DOHH2 (cell line): ENCODE data around the gene ACSM2A.
"Not testable (repeated sequence)": the region's sequence is repeated elsewhere in the genome, so short reads cannot be mapped to it uniquely, and the experiment has no call there.

Source experiments
- H3F3A ChIP-seq: fragments of 200-600 bp; sonication (generic), shearing (Covaris generic); 2 replicates; pipeline ENCODE4 v1.6.0; 2016; ENCODE audit warnings: antibody characterized with exemption, mild to moderate bottlenecking; ENCODE audit not compliant: control insufficient read depth, insufficient read depth
- H3K27ac ChIP-seq: fragments of 200-600 bp; sonication (generic); 2 replicates; pipeline ENCODE4 v1.5.1; 2014; ENCODE audit warnings: low read depth, mild to moderate bottlenecking, low read length, moderate library complexity
- H3K27me3 ChIP-seq: fragments of 200-600 bp; sonication (generic); 2 replicates; pipeline ENCODE4 v1.6.1; 2014; ENCODE audit warnings: mild to moderate bottlenecking, low read length, mixed read lengths; ENCODE audit not compliant: control insufficient read depth
- H3K36me3 ChIP-seq: fragments of 200-600 bp; sonication (generic); 2 replicates; pipeline ENCODE4 v1.6.1; 2014; ENCODE audit warnings: mild to moderate bottlenecking, low read length, moderate library complexity, mixed read lengths; ENCODE audit not compliant: control insufficient read depth
- H3K4me1 ChIP-seq: fragments of 200-600 bp; sonication (generic); 2 replicates; pipeline ENCODE4 v1.6.1; 2014; ENCODE audit warnings: mild to moderate bottlenecking, low read length, mixed read lengths; ENCODE audit not compliant: control insufficient read depth
- H3K4me2 ChIP-seq: fragments of 200-600 bp; sonication (generic); 2 replicates; pipeline ENCODE4 v1.6.0; 2014; ENCODE audit warnings: mild to moderate bottlenecking, low read length, moderate library complexity
- H3K4me3 ChIP-seq: fragments of 200-600 bp; sonication (generic); 2 replicates; pipeline ENCODE4 v1.5.1; 2014; ENCODE audit warnings: mild to moderate bottlenecking, low read length, mixed read lengths
- H3K79me2 ChIP-seq: fragments of 200-600 bp; sonication (generic); 2 replicates; pipeline ENCODE4 v1.6.1; 2014; ENCODE audit warnings: mild to moderate bottlenecking, low read length, mixed read lengths; ENCODE audit not compliant: control insufficient read depth
- H3K9me2 ChIP-seq: fragments of 200-600 bp; sonication (generic); replicated peaks from 2 replicates; pipeline ENCODE4 v1.6.1; 2014; ENCODE audit warnings: mild to moderate bottlenecking, low read length, mixed read lengths; ENCODE audit not compliant: control insufficient read depth
- H3K9me3 ChIP-seq: fragments of 200-600 bp; sonication (generic); 2 replicates; pipeline ENCODE4 v1.6.1; 2014; ENCODE audit warnings: antibody characterized with exemption, low read length, mixed read lengths; ENCODE audit not compliant: control insufficient read depth, insufficient read depth
- H4K20me1 ChIP-seq: fragments of 200-600 bp; sonication (generic); 2 replicates; pipeline ENCODE4 v1.6.0; 2014; ENCODE audit warnings: low read depth, mild to moderate bottlenecking, antibody characterized with exemption, low read length, moderate library complexity; ENCODE audit not compliant: control insufficient read depth, insufficient read depth
- EZH2phosphoT487 ChIP-seq: fragments of 200-600 bp; sonication (generic); IDR thresholded peaks from 2 replicates; pipeline ENCODE4 v1.6.1; 2017; ENCODE audit warnings: borderline replicate concordance, mild to moderate bottlenecking, antibody characterized with exemption, low read length, moderate library complexity, mixed read lengths
- TF ChIP-seq, protein P1 (sequence below): fragments of 200-600 bp; sonication (generic); IDR thresholded peaks from one replicate; pipeline ENCODE4 v1.5.1; 2014; ENCODE audit warnings: antibody characterized with exemption, mild to moderate bottlenecking, low read depth, low read length; ENCODE audit not compliant: poor library complexity, severe bottlenecking

ACSM2A gene

DNA sequence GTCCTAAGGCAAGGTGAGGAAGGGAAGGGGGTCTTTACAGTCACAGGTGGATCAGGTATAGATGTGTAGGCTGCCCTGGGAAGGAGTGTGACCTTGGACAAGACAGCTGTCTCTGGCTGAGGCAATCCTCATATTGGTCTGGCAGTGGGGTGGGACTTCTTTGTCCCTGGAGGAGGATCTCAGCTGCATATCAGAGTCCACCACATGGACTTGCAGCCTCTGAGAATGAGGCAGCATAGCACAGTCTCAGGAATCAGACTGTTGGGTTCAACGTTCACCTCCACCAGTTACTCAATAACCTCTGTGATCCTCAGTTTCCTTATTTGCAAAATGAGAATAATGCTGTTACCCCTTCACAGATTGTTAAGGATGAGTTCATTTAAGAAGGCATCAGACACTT, 33.4 kb downstream of the ACSM2A start:
- H3K4me2 ChIP-seq: no peak overlapping the region
- H4K20me1 ChIP-seq: no peaks in the 10 kb centered on the region
- no peaks in the 10 kb centered on the region for H3K9me3 ChIP-seq
- TF ChIP-seq, protein P1, sequence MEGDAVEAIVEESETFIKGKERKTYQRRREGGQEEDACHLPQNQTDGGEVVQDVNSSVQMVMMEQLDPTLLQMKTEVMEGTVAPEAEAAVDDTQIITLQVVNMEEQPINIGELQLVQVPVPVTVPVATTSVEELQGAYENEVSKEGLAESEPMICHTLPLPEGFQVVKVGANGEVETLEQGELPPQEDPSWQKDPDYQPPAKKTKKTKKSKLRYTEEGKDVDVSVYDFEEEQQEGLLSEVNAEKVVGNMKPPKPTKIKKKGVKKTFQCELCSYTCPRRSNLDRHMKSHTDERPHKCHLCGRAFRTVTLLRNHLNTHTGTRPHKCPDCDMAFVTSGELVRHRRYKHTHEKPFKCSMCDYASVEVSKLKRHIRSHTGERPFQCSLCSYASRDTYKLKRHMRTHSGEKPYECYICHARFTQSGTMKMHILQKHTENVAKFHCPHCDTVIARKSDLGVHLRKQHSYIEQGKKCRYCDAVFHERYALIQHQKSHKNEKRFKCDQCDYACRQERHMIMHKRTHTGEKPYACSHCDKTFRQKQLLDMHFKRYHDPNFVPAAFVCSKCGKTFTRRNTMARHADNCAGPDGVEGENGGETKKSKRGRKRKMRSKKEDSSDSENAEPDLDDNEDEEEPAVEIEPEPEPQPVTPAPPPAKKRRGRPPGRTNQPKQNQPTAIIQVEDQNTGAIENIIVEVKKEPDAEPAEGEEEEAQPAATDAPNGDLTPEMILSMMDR: no peak
- no peak for TF ChIP-seq EZH2phosphoT487
- no peaks in the 10 kb centered on the region for H3K79me2 ChIP-seq
- H3K4me1 ChIP-seq: no peaks in the 10 kb centered on the region
- H3K9me2 ChIP-seq: no peaks in the 10 kb centered on the region
- no peaks in the 10 kb centered on the region for H3F3A ChIP-seq
- H3K27me3 ChIP-seq: no peaks in the 10 kb centered on the region
- H3K36me3 ChIP-seq: no peaks in the 10 kb centered on the region
- H3K27ac ChIP-seq: no peak overlapping the region
- no peak overlapping the region for H3K4me3 ChIP-seq

DNA sequence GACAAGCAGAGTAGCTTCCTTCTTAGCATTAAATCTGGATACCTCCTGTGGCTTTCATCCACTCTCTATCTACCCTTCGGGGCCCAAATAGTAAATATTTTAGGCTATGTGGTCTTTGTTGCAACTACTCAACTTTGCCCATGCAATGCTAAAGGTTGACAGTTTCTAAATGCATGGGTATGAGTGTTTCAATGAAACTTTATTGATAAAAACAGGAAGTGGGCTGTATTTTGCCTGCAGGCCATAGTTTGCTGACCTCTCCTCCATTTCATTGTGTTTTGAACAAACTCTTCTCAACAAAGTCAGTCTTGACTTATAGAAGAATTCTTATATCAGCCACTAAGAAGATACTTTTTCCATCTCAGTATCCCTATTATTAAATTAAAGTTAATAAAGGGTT, 34.1 kb downstream of the ACSM2A start:
- Histone ChIP-seq H3K9me2 (no peaks in the 10 kb centered on the region), H3K9me3 (no peaks in the 10 kb centered on the region), H3K36me3 (no peaks in the 10 kb centered on the region), H3K4me1 (no peaks in the 10 kb centered on the region), H3K27ac (no peak overlapping the region), H3K27me3 (no peaks in the 10 kb centered on the region), H3K79me2 (no peaks in the 10 kb centered on the region), H3K4me2 (no peak overlapping the region), H3F3A (no peaks in the 10 kb centered on the region), H3K4me3 (no peak overlapping the region), H4K20me1 (no peaks in the 10 kb centered on the region)
- no peak for TF ChIP-seq EZH2phosphoT487
- TF ChIP-seq, protein P1: no peak

DNA sequence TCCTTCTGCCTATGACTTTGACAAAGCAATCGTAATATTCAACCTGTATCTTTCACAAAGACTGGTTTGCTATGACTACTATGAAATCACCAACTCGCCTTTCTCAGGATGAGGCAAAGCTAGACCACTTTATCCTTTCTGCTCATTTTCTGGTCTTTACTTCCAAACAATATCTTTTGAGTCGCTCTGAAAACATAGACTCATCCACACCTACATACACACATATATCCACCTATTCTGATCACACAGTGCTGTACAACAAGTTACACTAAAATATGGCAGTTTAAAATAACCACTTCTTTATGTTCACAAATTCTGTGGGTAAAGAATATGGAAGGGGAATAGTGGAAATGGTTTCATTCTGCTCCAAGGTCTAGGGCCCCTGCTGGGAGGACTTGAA, 39.7 kb downstream of the ACSM2A start:
- H3K4me1 ChIP-seq, H3K27me3 ChIP-seq, H3K9me2 ChIP-seq, H3K4me2 ChIP-seq, H3K36me3 ChIP-seq, H4K20me1 ChIP-seq, H3F3A ChIP-seq, H3K27ac ChIP-seq, H3K4me3 ChIP-seq, H3K79me2 ChIP-seq, H3K9me3 ChIP-seq: not testable (repeated sequence)

DNA sequence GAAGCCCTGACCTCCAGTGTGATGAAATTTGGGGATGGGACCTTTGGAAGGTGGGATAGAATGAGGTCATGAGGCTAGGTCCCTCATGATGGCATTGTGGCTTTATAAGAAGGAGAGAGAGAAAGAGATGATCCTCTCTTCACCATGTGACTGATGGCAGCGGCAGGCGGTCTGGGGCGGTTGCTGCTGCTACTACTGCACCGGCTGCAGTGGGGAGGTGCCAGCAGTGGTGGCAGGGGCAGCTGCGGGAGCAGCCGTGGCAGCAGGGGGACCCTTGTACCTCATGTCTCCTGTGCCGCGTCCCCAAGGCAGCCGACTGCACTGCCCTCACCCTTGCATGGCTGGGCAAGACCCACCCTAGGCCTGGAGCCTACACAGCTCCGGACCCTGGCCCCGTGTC, 40.1 kb downstream of the ACSM2A start:
- not testable (repeated sequence) for H3K27me3 ChIP-seq, H3K79me2 ChIP-seq, H3K4me3 ChIP-seq, H3K27ac ChIP-seq, H4K20me1 ChIP-seq, H3K4me1 ChIP-seq, H3K36me3 ChIP-seq, H3K4me2 ChIP-seq, H3F3A ChIP-seq, H3K9me3 ChIP-seq, H3K9me2 ChIP-seq
